H9 (cell line): Measurements from ENCODE around the gene ALMS1. TPM values are rescaled to one million over a fixed set of nuclear protein-coding genes. Genes with fewer than 3 reads are reported as not detected.

Experiments
- DNase-seq: peaks from one replicate; pipeline ENCODE4 v3.0.0-alpha.2; 2017
- H2AFZ ChIP-seq: one replicate; pipeline ENCODE4 v1.6.1; 2013; ENCODE audit warnings: mild to moderate bottlenecking, low read length, control low read depth, moderate library complexity
- H2AK5ac ChIP-seq: 2 replicates; pipeline ENCODE4 v1.6.1; 2013; ENCODE audit warnings: low read length, control low read depth, mixed read lengths; ENCODE audit not compliant: insufficient read length
- H2BK120ac ChIP-seq: one replicate; pipeline ENCODE4 v1.6.1; 2013; ENCODE audit warnings: low read depth, mild to moderate bottlenecking, low read length, control low read depth, inconsistent platforms; ENCODE audit not compliant: poor library complexity, severe bottlenecking
- H2BK12ac ChIP-seq: 2 replicates; pipeline ENCODE4 v1.6.1; 2013; ENCODE audit warnings: low read length, control low read depth, mixed read lengths, low read depth; ENCODE audit not compliant: insufficient read length
- H2BK15ac ChIP-seq: 2 replicates; pipeline ENCODE4 v1.6.1; 2013; ENCODE audit warnings: low read depth, low read length, control low read depth
- H2BK20ac ChIP-seq: one replicate; pipeline ENCODE4 v1.6.1; 2013; ENCODE audit warnings: low read depth, mild to moderate bottlenecking, low read length, control low read depth, inconsistent platforms; ENCODE audit not compliant: poor library complexity, severe bottlenecking
- H2BK5ac ChIP-seq: 2 replicates; pipeline ENCODE4 v1.6.1; 2013; ENCODE audit warnings: low read length, control low read depth, mixed read lengths; ENCODE audit not compliant: insufficient read length
- H3K14ac ChIP-seq: 2 replicates; pipeline ENCODE4 v1.6.1; 2013; ENCODE audit warnings: low read length, control low read depth; ENCODE audit not compliant: insufficient read depth
- H3K18ac ChIP-seq: 2 replicates; pipeline ENCODE4 v1.6.1; 2013; ENCODE audit warnings: low read depth, mild to moderate bottlenecking, mixed read lengths, low read length, control low read depth; ENCODE audit not compliant: insufficient read length
- H3K23ac ChIP-seq: 2 replicates; pipeline ENCODE4 v1.6.1; 2013; ENCODE audit warnings: low read length, control low read depth, mixed read lengths, low read depth; ENCODE audit not compliant: insufficient read length
- H3K23me2 ChIP-seq: 2 replicates; pipeline ENCODE4 v1.6.1; 2013; ENCODE audit warnings: low read depth, mild to moderate bottlenecking, mixed read lengths, low read length, control low read depth; ENCODE audit not compliant: insufficient read length, poor library complexity, severe bottlenecking
- H3K27ac ChIP-seq: 2 replicates; pipeline ENCODE4 v1.5.1; 2013; ENCODE audit warnings: low read length, control low read depth, mixed read lengths, low read depth; ENCODE audit not compliant: insufficient read length
- H3K27me3 ChIP-seq: 2 replicates; pipeline ENCODE4 v1.6.1; 2013; ENCODE audit warnings: low read length, control low read depth, inconsistent platforms; ENCODE audit not compliant: insufficient read depth
- H3K4ac ChIP-seq: 2 replicates; pipeline ENCODE4 v1.6.1; 2013; ENCODE audit warnings: low read depth, mild to moderate bottlenecking, control low read depth, inconsistent platforms, low read length, moderate library complexity
- H3K4me1 ChIP-seq: 2 replicates; pipeline ENCODE4 v1.6.1; 2013; ENCODE audit warnings: low read length, control low read depth, inconsistent platforms; ENCODE audit not compliant: insufficient read depth
- H3K4me2 ChIP-seq: 2 replicates; pipeline ENCODE4 v1.6.1; 2013; ENCODE audit warnings: low read length, control low read depth, mixed read lengths; ENCODE audit not compliant: insufficient read length, insufficient read depth
- H3K56ac ChIP-seq: 2 replicates; pipeline ENCODE4 v1.6.1; 2013; ENCODE audit warnings: low read depth, mild to moderate bottlenecking, mixed read lengths, low read length, control low read depth; ENCODE audit not compliant: insufficient read length
- H3K79me1 ChIP-seq: 2 replicates; pipeline ENCODE4 v1.6.1; 2013; ENCODE audit warnings: low read depth, mild to moderate bottlenecking, moderate library complexity, low read length, control low read depth, inconsistent platforms; ENCODE audit not compliant: insufficient read depth, poor library complexity, severe bottlenecking
- H3K79me2 ChIP-seq: 2 replicates; pipeline ENCODE4 v1.6.1; 2013; ENCODE audit warnings: low read length, control low read depth, inconsistent platforms; ENCODE audit not compliant: insufficient read depth
- H3K9ac ChIP-seq: 2 replicates; pipeline ENCODE4 v1.6.1; 2013; ENCODE audit warnings: low read length, control low read depth, mixed read lengths; ENCODE audit not compliant: insufficient read length; ENCODE audit errors: extremely low read depth
- H3K9me3 ChIP-seq: one replicate; pipeline ENCODE4 v1.6.1; 2013; ENCODE audit warnings: low read depth, low read length, inconsistent platforms; ENCODE audit not compliant: control insufficient read depth
- H3T11ph ChIP-seq: one replicate; pipeline ENCODE4 v1.6.1; 2013; ENCODE audit warnings: mild to moderate bottlenecking, low read length, control low read depth, inconsistent platforms
- H4K20me1 ChIP-seq: one replicate; pipeline ENCODE4 v1.6.1; 2013; ENCODE audit not compliant: control insufficient read depth, insufficient read length, insufficient read depth
- H4K5ac ChIP-seq: 2 replicates; pipeline ENCODE4 v1.6.1; 2013; ENCODE audit warnings: low read depth, mild to moderate bottlenecking, mixed read lengths, low read length, control low read depth; ENCODE audit not compliant: insufficient read length
- H4K8ac ChIP-seq: replicated peaks from 2 replicates; pipeline ENCODE4 v1.6.1; 2013; ENCODE audit warnings: low read length, control low read depth, mixed read lengths, low read depth; ENCODE audit not compliant: insufficient read length
- H4K91ac ChIP-seq: 2 replicates; pipeline ENCODE4 v1.6.1; 2013; ENCODE audit warnings: low read depth, mild to moderate bottlenecking, moderate library complexity, mixed read lengths, low read length, control low read depth; ENCODE audit not compliant: insufficient read length
- H3K27ac Mint-ChIP-seq, 3 experiments: 2 replicates in 2 of 3; 3 replicates in 1 of 3; pipeline ENCODE4 v1.8.0; 2020 to 2021; ENCODE audit warnings: mixed read lengths in 3 of 3, mild to moderate bottlenecking in 1 of 3, moderate library complexity in 1 of 3
- H3K27me3 Mint-ChIP-seq: 2 replicates; pipeline ENCODE4 v1.8.0; 2021; ENCODE audit warnings: low read depth, mild to moderate bottlenecking, moderate library complexity, mixed read lengths
- H3K36me3 Mint-ChIP-seq, 3 experiments: 2 replicates in 2 of 3; 3 replicates in 1 of 3; pipeline ENCODE4 v1.8.0; 2020 to 2021; ENCODE audit warnings: low read depth in 3 of 3, mixed read lengths in 3 of 3; ENCODE audit not compliant: insufficient read depth in 1 of 3
- H3K4me1 Mint-ChIP-seq, 2 experiments: 2 replicates each; pipeline ENCODE4 v1.8.0; 2020; ENCODE audit warnings: mixed read lengths in 2 of 2
- H3K4me3 Mint-ChIP-seq, 2 experiments: 2 replicates in 1 of 2; 3 replicates in 1 of 2; pipeline ENCODE4 v1.8.0; 2020 to 2021; ENCODE audit warnings: mild to moderate bottlenecking in 2 of 2, mixed read lengths in 2 of 2, moderate library complexity in 1 of 2
- H3K9me3 Mint-ChIP-seq, 2 experiments: 2 replicates in 1 of 2; 3 replicates in 1 of 2; pipeline ENCODE4 v1.8.0; 2020; ENCODE audit warnings: mild to moderate bottlenecking in 2 of 2, mixed read lengths in 2 of 2, moderate library complexity in 1 of 2
- WGBS: extraction: QIAGEN DNeasy Blood & Tissue Kit; methylation state at CpG from one replicate; pipeline ENCODE4 v1.1.7; 2013; ENCODE audit warnings: missing lambda C conversion rate, low lambda C conversion rate, mixed read lengths; ENCODE audit not compliant: insufficient read length; ENCODE audit errors: extremely low coverage; 5-methylcytosine and 5-hydroxymethylcytosine counted together
- total RNA-seq: library from RNA; stranded (reverse); gene quantifications from 2 replicates; pipeline ENCODE4 v1.2.1, GENCODE V29; 2021
- TF ChIP-seq, protein P1 (sequence below): fragments of 200-600 bp; sonication (generic); conservative IDR thresholded peaks from 3 replicates; pipeline ENCODE4 v1.8.0; 2021; ENCODE audit warnings: antibody characterized with exemption, mild to moderate bottlenecking

ALMS1 gene
- total RNA-seq, 1 experiment from 2014 or later, result 36.2 TPM

GRCh38 chr2:73594251-73594650 lies 208.6 kb downstream of the ALMS1 start:
- no peak for DNase-seq
- H3K79me2 ChIP-seq, result no peaks in the 10 kb centered on the region
- TF ChIP-seq, protein P1, sequence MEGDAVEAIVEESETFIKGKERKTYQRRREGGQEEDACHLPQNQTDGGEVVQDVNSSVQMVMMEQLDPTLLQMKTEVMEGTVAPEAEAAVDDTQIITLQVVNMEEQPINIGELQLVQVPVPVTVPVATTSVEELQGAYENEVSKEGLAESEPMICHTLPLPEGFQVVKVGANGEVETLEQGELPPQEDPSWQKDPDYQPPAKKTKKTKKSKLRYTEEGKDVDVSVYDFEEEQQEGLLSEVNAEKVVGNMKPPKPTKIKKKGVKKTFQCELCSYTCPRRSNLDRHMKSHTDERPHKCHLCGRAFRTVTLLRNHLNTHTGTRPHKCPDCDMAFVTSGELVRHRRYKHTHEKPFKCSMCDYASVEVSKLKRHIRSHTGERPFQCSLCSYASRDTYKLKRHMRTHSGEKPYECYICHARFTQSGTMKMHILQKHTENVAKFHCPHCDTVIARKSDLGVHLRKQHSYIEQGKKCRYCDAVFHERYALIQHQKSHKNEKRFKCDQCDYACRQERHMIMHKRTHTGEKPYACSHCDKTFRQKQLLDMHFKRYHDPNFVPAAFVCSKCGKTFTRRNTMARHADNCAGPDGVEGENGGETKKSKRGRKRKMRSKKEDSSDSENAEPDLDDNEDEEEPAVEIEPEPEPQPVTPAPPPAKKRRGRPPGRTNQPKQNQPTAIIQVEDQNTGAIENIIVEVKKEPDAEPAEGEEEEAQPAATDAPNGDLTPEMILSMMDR, result no peak
- WGBS, result no CpG with 5 or more reads among the region's 2 CpGs
- no peak overlapping the region for H3K4me2 ChIP-seq
- no peak overlapping the region for H3K56ac ChIP-seq
- no peak overlapping the region for H2BK20ac ChIP-seq
- no peaks in the 10 kb centered on the region for H3K79me1 ChIP-seq
- no peak overlapping the region for H3K18ac ChIP-seq
- H3K9ac ChIP-seq, result no peak overlapping the region
- Mint-ChIP-seq H3K27me3 (no peaks in the 10 kb centered on the region), H3K4me1 (no peaks in the 10 kb centered on the region), H3K27ac (no peak overlapping the region), H3K36me3 (peaks cover 9 to 20% (median 12%) of the 10 kb centered on the region in 3 experiments; a peak in 6 of 7 replicates), H3K9me3 (peaks cover 4 to 10% of the 10 kb centered on the region in 2 experiments; a peak in 3 of 5 replicates), H3K4me3 (no peak overlapping the region)
- H2AFZ ChIP-seq, result no peak overlapping the region
- no peak overlapping the region for H4K8ac ChIP-seq
- no peak overlapping the region for H3K14ac ChIP-seq
- H4K20me1 ChIP-seq, result no peaks in the 10 kb centered on the region
- H3T11ph ChIP-seq, result no peak overlapping the region
- H2AK5ac ChIP-seq, result no peak overlapping the region
- no peak overlapping the region for H2BK15ac ChIP-seq
- no peak overlapping the region for H3K27ac ChIP-seq
- H3K27me3 ChIP-seq, result no peaks in the 10 kb centered on the region
- H3K9me3 ChIP-seq, result no peaks in the 10 kb centered on the region
- H3K23me2 ChIP-seq, result no peaks in the 10 kb centered on the region
- no peak overlapping the region for H3K4ac ChIP-seq
- no peak overlapping the region for H2BK12ac ChIP-seq
- no peak overlapping the region for H4K5ac ChIP-seq
- H2BK120ac ChIP-seq, result no peak overlapping the region
- peak overlapping the region; percentile 18 for H2BK5ac ChIP-seq
- no peak overlapping the region for H3K23ac ChIP-seq
- H3K4me1 ChIP-seq, result no peaks in the 10 kb centered on the region
- H4K91ac ChIP-seq, result no peak overlapping the region
